Activated naive CD4-positive, alpha-beta T cell treated with anti-CD3 and anti-CD28 coated beads for 36 hours (primary cell): ENCODE data around the gene CDAN1. TPM values are rescaled to one million over a fixed set of nuclear protein-coding genes. Genes with fewer than 3 reads are reported as not detected.

Source experiments
- CTCF ChIA-PET: fragments of 350-600 bp; sonication (Branson Sonifier 250); formaldehyde crosslinking; loops from one replicate; lab custom pipeline; 2021; ENCODE audit warnings: antibody characterized with exemption; lab: Charles Lee
- DNase-seq: peaks from one replicate; pipeline ENCODE4 v3.0.0-alpha.2; 2020
- H3K27ac Mint-ChIP-seq: one replicate; pipeline ENCODE4 v1.8.0; 2021; ENCODE audit warnings: mild to moderate bottlenecking, mixed read lengths
- H3K27me3 Mint-ChIP-seq: one replicate; pipeline ENCODE4 v1.8.0; 2021; ENCODE audit warnings: low read depth, mixed read lengths
- H3K36me3 Mint-ChIP-seq: one replicate; pipeline ENCODE4 v1.8.0; 2021; ENCODE audit warnings: low read depth, mixed read lengths
- H3K4me1 Mint-ChIP-seq: one replicate; pipeline ENCODE4 v1.8.0; 2021; ENCODE audit warnings: low read depth, mixed read lengths
- H3K4me3 Mint-ChIP-seq: one replicate; pipeline ENCODE4 v1.8.0; 2021; ENCODE audit warnings: mild to moderate bottlenecking, moderate library complexity, mixed read lengths
- H3K9me3 Mint-ChIP-seq: one replicate; pipeline ENCODE4 v1.8.0; 2021; ENCODE audit warnings: mixed read lengths
- intact Hi-C: fragments of 100-400 bp; cut with micrococcal nuclease; formaldehyde crosslinking; loops from one replicate; pipeline ENCODE4 v1.15.1; 2023
- total RNA-seq, 2 experiments: library from RNA; stranded (reverse); gene quantifications; one replicate each; pipeline ENCODE4 v1.2.3, GENCODE V29; 2021

Gene CDAN1
- total RNA-seq, 2 experiments from 2014 or later, result 19.9 to 21.9 TPM

DNA sequence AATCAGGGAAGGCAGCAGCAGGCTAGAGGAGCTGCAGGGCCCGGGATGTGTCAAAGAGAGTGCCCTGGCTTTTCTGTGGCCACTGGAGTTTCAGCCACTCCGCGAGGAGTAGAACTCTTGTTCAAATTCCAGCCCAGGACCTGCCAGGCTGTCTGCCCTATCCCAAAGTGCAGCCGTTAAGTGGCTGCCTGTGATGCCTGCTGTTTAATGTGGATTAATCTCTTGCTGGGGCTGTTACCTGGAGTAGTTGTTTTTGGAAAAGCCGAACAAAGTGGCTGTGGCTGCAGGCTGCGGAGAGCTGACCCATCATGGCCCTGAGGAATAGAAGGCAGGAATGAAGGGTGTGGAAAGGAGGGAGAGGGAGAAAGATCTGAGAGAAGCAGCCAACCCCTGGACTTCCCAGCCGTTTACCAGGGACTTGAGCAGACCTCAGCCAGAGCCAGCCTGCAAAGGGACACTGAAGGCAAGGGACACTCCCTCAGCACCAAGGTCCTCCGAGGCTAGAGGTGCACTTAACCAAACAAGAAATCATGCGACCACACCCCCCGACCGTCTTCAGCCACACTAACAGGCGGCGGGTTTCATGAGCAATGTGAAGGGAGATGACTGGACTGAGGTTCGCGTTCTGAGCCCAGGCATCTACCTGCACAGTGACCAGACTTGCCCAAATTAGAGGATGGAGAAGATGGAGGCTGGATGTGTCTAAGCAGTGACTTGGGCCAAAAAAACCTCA lies 4.7 kb downstream of the CDAN1 start:
- H3K9me3 Mint-ChIP-seq, result no peaks in the 10 kb centered on the region
- no peak overlapping the region for H3K27ac Mint-ChIP-seq
- H3K4me1 Mint-ChIP-seq, result peaks cover 7% of the 10 kb centered on the region
- no peak for DNase-seq
- no peak overlapping the region for H3K4me3 Mint-ChIP-seq
- H3K27me3 Mint-ChIP-seq, result no peaks in the 10 kb centered on the region
- peaks cover 26% of the 10 kb centered on the region for H3K36me3 Mint-ChIP-seq
- CTCF ChIA-PET, result interaction anchor here (1.0 kb wide), 1 partner anchor 190 kb away, joined by 3 read pairs; no protein-coding TSS in a partner anchor
- intact Hi-C loops, result no loop called here

DNA sequence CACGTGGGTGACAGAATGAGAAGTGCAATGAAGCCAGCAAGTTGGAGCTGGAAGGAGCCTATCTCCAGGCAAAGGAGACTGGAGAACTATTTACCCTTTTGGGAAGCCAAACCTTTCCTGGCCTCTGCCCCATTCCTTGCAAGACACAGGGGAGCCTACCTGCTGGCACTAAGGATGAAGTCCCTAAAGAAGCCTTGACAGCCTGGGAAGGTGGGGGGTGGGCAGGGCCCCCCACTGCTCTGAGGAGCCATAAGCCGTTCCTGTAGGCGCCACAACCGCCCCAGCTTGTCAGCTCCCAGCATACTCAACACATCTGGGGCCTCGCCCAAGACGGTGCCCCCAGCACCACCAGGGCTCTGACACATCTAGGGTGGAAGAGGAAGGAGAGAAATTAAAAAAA lies 5.5 kb downstream of the CDAN1 start:
- H3K27me3 Mint-ChIP-seq, result no peaks in the 10 kb centered on the region
- no peak for DNase-seq
- CTCF ChIA-PET, result interaction anchor here (1.0 kb wide), 1 partner anchor 190 kb away, joined by 3 read pairs; no protein-coding TSS in a partner anchor
- intact Hi-C loops, result no loop called here
- H3K4me1 Mint-ChIP-seq, result peaks cover 7% of the 10 kb centered on the region
- no peaks in the 10 kb centered on the region for H3K9me3 Mint-ChIP-seq
- H3K4me3 Mint-ChIP-seq, result no peak overlapping the region
- H3K27ac Mint-ChIP-seq, result no peak overlapping the region
- peaks cover 30% of the 10 kb centered on the region for H3K36me3 Mint-ChIP-seq

DNA sequence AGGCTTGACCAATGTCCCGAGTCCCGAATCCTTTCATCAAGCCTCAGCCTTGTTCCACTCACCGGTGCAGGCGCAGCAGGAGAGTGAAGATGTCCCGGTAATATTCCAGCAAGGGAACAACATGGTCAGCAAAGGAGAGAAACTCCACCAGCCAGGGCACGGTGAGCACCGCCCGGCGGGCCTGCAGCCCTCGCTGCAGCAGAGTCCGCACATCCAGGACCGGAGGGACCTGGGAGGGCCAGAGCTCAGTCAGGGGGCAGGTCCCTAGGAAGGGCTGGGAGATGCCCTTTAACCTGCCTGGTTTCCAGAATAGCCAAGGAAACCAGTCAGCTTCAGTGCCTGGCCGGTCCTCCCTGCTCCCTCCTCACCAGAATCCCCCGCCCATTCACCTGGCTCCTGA lies 6.4 kb downstream of the CDAN1 start:
- Mint-ChIP-seq H3K27me3 (no peaks in the 10 kb centered on the region), H3K4me1 (peaks cover 3% of the 10 kb centered on the region), H3K4me3 (no peak overlapping the region), H3K27ac (no peak overlapping the region), H3K36me3 (peaks cover 31% of the 10 kb centered on the region), H3K9me3 (no peaks in the 10 kb centered on the region)
- CTCF ChIA-PET, result no interaction called here
- intact Hi-C loops, result no loop called here
- no peak for DNase-seq

DNA sequence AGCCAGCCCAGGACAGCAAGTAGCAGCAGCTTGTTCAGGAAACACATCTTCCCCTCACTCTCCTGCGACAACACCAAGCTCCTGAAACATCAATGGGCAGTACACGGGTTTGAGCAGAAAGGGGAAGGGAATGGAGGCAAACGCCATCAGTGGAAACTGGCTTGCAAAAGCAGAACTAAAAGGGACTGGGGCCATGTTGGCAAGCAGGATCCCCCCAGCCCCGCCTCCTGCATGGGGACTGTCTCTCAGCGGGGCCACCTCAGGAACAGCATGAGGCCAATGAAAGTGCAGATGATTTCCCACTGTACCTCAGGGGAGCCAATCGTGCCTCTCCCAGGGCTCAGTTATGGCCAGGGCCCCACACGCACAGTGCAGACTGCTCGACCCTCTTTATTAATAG lies 6.8 kb downstream of the CDAN1 start:
- Mint-ChIP-seq H3K27ac (no peak overlapping the region), H3K9me3 (no peaks in the 10 kb centered on the region), H3K27me3 (no peaks in the 10 kb centered on the region), H3K4me3 (no peak overlapping the region), H3K36me3 (peaks cover 34% of the 10 kb centered on the region), H3K4me1 (peaks cover 1% of the 10 kb centered on the region)
- no peak for DNase-seq
- CTCF ChIA-PET, result no interaction called here
- intact Hi-C loops, result no loop called here

DNA sequence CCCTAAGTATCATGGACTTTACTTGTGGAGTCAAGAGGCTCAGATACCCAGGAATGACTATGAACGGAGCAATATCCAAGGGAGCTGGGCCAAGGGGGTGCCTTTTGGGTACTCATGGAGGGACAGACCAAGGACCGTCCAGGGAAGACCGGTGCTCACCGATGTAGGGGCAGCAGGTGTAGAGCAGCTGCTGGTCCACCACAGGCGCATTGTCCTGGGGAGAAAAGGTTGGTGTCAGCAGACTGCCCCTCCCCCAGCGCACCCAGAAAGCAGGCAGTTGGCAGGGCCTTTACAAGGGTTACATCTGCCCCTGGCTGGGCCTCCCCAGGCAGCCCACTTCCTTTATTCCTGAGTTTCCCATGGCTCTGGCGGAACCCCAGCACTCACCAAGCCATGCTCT lies 7.5 kb downstream of the CDAN1 start:
- CTCF ChIA-PET, result no interaction called here
- DNase-seq, result no peak
- H3K36me3 Mint-ChIP-seq, result peaks cover 41% of the 10 kb centered on the region

DNA sequence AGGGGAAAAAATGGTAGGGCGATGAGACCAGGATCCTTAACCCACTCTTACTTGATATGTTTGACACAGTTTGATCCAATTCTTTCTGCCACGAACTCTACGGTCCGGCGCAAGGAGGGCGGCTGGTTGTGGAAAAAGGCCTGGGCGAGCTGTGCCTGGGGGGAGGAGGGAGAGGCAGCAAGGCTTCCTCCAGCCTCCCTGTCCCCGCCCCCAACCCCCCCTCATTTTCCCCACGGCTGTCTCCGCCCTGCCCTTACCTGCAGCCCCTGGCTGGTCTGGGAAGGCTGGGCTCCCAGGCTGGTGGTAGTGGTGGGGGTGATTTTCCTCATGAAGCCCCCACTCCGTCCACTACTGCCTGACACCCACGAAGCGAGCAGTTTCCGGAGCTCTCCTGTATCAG lies 8.0 kb downstream of the CDAN1 start:
- Mint-ChIP-seq H3K9me3 (no peaks in the 10 kb centered on the region), H3K4me1 (no peaks in the 10 kb centered on the region), H3K4me3 (no peak overlapping the region), H3K27me3 (no peaks in the 10 kb centered on the region), H3K36me3 (peaks cover 41% of the 10 kb centered on the region), H3K27ac (no peak overlapping the region)
- intact Hi-C loops, result no loop called here
- CTCF ChIA-PET, result no interaction called here
- no peak for DNase-seq

More for the DNA sequence above, 7.5 kb downstream of the CDAN1 start:
- no peaks in the 10 kb centered on the region for H3K9me3 Mint-ChIP-seq
- no peak overlapping the region for H3K4me3 Mint-ChIP-seq
- H3K27ac Mint-ChIP-seq, result no peak overlapping the region
- H3K27me3 Mint-ChIP-seq, result no peaks in the 10 kb centered on the region
- intact Hi-C loops, result no loop called here
- peaks cover 1% of the 10 kb centered on the region for H3K4me1 Mint-ChIP-seq

DNA sequence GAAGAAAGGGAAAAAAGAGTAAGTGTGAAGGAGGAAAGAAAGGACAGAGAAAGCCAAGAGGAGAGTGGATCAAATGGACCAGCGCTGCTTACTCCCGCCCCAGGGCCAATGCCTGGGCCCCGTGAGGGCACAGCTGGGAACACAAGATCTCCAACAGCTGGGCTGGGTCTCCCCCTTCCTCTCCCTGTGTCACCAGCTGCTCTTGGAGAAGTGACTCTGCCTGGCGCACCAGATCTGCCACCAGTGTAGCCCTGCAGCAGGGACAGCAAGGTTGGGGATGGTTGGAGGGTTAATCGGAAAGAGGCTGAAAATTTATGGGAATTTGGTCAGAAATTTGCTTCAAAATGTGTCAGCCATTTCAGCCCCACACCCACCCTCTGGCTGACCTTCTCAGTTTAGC lies 8.4 kb downstream of the CDAN1 start:
- H3K4me1 Mint-ChIP-seq, result no peaks in the 10 kb centered on the region
- peaks cover 41% of the 10 kb centered on the region for H3K36me3 Mint-ChIP-seq
- no peaks in the 10 kb centered on the region for H3K27me3 Mint-ChIP-seq
- CTCF ChIA-PET, result no interaction called here
- no peak overlapping the region for H3K27ac Mint-ChIP-seq
- DNase-seq, result no peak
- intact Hi-C loops, result no loop called here
- H3K9me3 Mint-ChIP-seq, result no peaks in the 10 kb centered on the region
- no peak overlapping the region for H3K4me3 Mint-ChIP-seq

DNA sequence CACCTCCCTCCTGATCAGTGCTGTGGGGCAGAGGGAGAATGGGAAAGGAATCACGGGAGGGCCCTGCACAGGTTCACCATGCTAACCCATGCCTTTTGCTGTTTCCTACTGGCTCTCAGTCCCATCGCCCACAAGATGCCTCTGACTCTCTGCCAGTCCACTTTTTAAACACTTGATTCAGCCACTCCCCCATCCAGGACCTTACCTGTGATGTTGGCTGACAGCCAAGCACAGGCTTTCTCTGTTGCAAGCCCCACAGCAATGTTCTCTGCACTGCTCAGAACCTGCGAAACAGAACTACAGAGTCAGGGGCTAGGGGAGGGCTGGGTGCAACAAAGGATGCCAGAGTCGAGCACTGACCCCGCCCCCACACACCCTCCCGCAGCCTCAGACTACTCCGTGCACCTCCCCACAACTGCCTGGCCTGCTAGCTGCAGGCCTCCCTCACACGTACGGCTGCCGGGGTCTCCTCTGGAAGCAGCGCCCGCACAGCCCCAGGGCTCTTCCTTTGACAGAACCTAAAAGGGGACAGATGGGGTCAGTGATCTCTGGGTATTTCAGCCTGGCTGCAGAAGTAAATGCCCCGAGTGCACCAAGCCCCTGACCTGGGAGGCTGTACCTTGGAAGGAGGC lies 9.1 kb downstream of the CDAN1 start:
- Mint-ChIP-seq H3K9me3 (no peaks in the 10 kb centered on the region), H3K27me3 (no peaks in the 10 kb centered on the region), H3K4me1 (no peaks in the 10 kb centered on the region), H3K36me3 (peaks cover 38% of the 10 kb centered on the region), H3K27ac (no peak overlapping the region), H3K4me3 (no peak overlapping the region)
- CTCF ChIA-PET, result no interaction called here
- DNase-seq, result no peak
- intact Hi-C loops, result no loop called here

DNA sequence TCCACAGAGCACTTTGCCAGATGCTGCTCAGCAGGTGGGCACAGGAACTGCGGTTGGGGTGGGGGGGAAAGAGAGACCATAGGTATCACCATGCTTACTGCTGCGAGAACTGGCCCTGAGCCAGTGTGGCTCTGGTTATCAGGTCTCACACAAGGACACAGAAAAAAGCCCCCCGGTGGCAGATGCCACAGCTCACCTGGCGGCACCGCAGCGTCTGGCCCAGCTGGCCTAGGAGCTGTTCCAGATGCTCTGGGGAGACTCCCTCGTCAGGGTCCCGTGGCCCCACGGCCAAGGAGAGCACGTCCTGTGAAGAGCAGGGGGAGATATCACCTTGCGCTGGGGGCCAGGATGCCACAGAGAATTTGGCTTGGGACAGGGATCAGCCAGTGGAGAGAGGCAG lies 10.8 kb downstream of the CDAN1 start:
- H3K27ac Mint-ChIP-seq, result no peak overlapping the region
- H3K4me1 Mint-ChIP-seq, result no peaks in the 10 kb centered on the region
- H3K36me3 Mint-ChIP-seq, result peaks cover 29% of the 10 kb centered on the region
- no peak for DNase-seq
- intact Hi-C loops, result no loop called here
- no peaks in the 10 kb centered on the region for H3K9me3 Mint-ChIP-seq
- CTCF ChIA-PET, result interaction anchor here (0.6 to 0.7 kb wide), 2 partner anchors 559 to 616 kb away, joined by 3 to 6 read pairs; no protein-coding TSS in a partner anchor
- H3K27me3 Mint-ChIP-seq, result no peaks in the 10 kb centered on the region
- no peak overlapping the region for H3K4me3 Mint-ChIP-seq

DNA sequence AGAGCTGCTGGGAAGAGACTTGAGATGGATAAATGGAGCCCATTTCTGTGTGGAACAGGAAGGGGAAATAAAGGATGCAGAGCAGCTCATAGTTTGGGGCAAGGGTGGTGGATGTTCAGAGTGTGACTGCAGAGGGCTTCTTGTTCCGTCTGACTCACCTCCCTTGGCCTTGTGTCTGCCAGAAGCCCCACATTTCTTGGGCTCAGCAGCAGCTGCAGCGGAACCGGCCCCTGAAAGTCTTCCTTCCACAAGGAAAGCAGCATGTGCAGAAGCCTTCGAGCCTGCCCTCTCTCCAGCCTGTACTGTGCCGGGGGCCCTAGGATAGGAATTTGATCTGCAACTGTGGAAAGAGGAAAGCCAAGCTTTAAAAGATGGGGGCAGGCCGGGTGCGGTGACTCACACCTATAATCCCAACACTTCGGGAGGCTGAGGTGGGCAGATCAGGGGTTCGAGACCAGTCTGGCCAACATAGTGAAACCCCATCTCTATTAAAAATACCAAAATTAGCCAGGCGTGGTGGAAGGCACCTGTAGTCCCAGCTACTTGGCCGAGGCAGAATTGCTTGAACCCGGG lies 11.5 kb downstream of the CDAN1 start:
- Mint-ChIP-seq H3K4me1 (no peaks in the 10 kb centered on the region), H3K4me3 (no peak overlapping the region), H3K9me3 (no peaks in the 10 kb centered on the region), H3K27ac (no peak overlapping the region), H3K27me3 (no peaks in the 10 kb centered on the region), H3K36me3 (peaks cover 26% of the 10 kb centered on the region)
- intact Hi-C loops, result no loop called here
- no peak for DNase-seq
- CTCF ChIA-PET, result interaction anchor here (0.7 kb wide), 1 partner anchor 560 kb away, joined by 6 read pairs; no protein-coding TSS in a partner anchor

DNA sequence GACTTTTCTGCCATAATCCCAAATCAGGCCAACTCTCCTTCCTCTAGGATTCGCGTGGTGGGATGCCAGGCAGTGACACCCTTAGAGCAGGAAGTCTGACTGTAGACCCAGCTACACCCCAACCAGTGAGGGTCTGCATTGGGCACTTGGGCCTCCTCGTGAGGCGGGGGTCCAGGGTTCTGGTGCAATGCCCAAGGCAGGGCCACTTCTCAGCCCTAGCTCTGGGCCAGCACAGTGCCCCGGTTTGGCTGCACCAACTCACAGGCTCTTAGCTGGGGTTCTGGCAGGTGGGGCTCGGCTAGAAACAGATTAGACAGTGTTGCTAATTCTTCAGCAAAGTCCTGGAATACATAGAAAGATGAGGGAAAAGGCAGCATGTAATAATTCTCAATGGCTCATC lies 12.7 kb downstream of the CDAN1 start:
- no peaks in the 10 kb centered on the region for H3K27me3 Mint-ChIP-seq
- H3K9me3 Mint-ChIP-seq, result no peaks in the 10 kb centered on the region
- intact Hi-C loops, result no loop called here
- no peaks in the 10 kb centered on the region for H3K4me1 Mint-ChIP-seq
- CTCF ChIA-PET, result interaction anchor here (1.4 kb wide), 1 partner anchor 202 kb away, joined by 5 read pairs; no protein-coding TSS in a partner anchor
- H3K27ac Mint-ChIP-seq, result no peak overlapping the region
- DNase-seq, result no peak
- no peak overlapping the region for H3K4me3 Mint-ChIP-seq
- peaks cover 21% of the 10 kb centered on the region for H3K36me3 Mint-ChIP-seq

DNA sequence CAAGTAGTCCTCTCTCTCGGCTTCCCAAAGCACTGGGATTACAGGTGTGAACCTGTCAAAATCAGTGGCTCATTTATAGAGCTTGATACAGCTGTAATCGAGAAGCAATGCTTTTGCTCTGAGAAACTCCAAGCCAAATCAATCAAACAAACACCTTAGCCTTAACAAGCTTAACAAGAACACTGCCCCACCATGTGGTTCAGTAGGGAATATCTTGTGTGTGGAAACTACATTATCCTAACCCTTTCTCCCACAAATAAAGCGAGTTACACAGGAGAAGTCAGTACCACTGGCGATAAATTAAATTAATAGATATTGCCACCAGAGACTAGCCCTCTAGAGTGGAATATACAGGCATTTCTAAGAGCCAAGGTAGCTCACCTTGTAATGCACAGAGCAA lies 13.9 kb downstream of the CDAN1 start:
- Mint-ChIP-seq H3K4me1 (no peaks in the 10 kb centered on the region), H3K27me3 (no peaks in the 10 kb centered on the region), H3K4me3 (no peak overlapping the region), H3K9me3 (no peaks in the 10 kb centered on the region), H3K36me3 (peaks cover 19% of the 10 kb centered on the region), H3K27ac (no peak overlapping the region)
- DNase-seq, result no peak
- CTCF ChIA-PET, result interaction anchor here (0.6 to 1.5 kb wide), 3 partner anchors 13 to 203 kb away, joined by 3 to 5 read pairs (median 4); no protein-coding TSS in a partner anchor
- intact Hi-C loops, result no loop called here
